ENCODE results near the gene PEA15.

The PEA15 gene

GRCh38 chr1:160207771-160208556 is 2.8 kb downstream of the PEA15 start:
- no peaks in the 10 kb centered on the region for H3K9me3 Mint-ChIP-seq
- H3K27me3 Mint-ChIP-seq, result no peaks in the 10 kb centered on the region
- no peak overlapping the region for H3K4me3 Mint-ChIP-seq
- no peak for DNase-seq
- H3K27ac Mint-ChIP-seq, result no peak overlapping the region
- H3K4me1 Mint-ChIP-seq, result peaks cover 30% of the 10 kb centered on the region
- CTCF ChIA-PET, result interaction anchor here (1.0 to 3.2 kb wide), 4 partner anchors 15 to 169 kb away, joined by 3 to 16 read pairs (median 6); no protein-coding TSS in a partner anchor
- H3K36me3 Mint-ChIP-seq, result peaks cover 6% of the 10 kb centered on the region

DNA sequence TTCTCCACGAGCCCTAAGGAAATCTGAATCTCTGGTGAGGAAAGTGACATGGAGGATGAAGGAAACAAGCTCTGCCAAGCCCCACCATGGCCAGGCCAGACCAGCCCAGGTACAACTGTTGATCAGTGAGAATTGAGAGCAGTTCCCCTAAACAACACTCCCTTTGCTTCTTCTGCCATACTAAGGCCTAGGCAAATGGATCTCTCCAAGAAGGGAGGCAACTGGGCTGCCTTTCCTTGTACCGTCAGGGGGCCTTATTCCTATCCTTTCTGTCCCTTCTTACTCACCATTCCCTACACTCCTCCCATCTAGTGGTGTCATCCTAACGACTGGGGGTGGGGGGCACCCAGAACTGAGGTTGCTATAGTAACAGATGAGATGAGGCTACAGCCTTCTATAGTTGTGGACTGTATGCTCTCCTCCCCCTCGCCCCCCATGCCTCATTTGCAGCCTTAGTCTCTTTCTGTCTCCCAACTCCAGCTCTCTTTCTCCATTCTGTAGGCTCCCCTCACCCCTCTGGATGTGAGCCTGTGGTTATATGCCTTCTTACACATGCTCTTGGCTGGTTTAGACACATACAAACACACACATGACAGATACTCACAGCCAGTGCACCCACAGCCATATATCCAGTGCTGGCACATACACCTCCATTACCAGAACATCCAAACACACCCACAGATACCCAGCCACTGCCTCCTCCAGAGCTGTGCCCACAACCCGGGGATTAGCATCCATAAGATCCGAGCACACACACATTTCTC is 3.6 kb downstream of the PEA15 start:
- peaks cover 9% of the 10 kb centered on the region for H3K36me3 Mint-ChIP-seq
- DNase-seq, result no peak
- H3K27me3 Mint-ChIP-seq, result no peaks in the 10 kb centered on the region
- no peak overlapping the region for H3K4me3 Mint-ChIP-seq
- peaks cover 30% of the 10 kb centered on the region for H3K4me1 Mint-ChIP-seq
- CTCF ChIA-PET, result interaction anchor here (1.0 to 3.2 kb wide), 2 partner anchors 15 to 43 kb away, joined by 3 to 16 read pairs; no protein-coding TSS in a partner anchor
- H3K27ac Mint-ChIP-seq, result peak overlapping the region; percentile 9
- H3K9me3 Mint-ChIP-seq, result no peaks in the 10 kb centered on the region

DNA sequence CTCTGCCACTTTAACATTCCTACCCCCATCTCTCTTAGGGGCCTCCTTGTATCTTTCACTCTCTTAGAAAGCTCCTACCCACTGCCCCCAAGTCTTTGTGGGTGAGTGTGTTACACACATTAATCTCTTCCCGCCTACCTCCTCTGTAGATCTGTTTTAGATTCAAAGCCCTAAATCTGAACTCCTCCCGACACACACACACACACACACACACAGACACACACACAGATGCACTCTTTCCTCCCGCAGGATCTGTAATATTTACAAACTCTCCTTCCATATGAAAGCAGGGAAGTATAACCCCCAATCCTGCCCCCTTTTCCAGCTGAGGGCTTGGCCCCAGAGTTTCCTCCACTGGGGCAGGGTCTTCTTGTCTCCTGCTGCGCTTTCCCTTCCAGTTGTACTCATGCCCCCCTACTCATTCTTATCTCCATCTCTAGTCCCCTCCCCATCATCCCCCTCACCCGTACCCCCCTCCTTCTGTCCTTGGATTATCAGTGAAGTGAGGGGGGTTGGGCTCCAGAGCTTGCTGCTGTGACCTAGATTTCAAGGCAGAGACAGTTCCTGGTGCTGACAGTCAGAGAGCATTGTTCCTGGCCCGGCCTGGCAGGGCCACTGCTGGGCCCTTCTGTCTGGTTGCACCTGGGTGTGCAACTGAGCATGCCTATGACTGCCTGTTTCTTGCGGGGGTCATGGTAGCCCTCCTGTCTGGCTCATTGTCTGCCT is 4.3 kb downstream of the PEA15 start:
- peak overlapping the region; percentile 9 for H3K27ac Mint-ChIP-seq
- H3K36me3 Mint-ChIP-seq, result peaks cover 13% of the 10 kb centered on the region
- no peak overlapping the region for H3K4me3 Mint-ChIP-seq
- no peaks in the 10 kb centered on the region for H3K9me3 Mint-ChIP-seq
- CTCF ChIA-PET, result interaction anchor here (0.8 to 3.2 kb wide), 2 partner anchors 43 to 150 kb away, joined by 3 to 16 read pairs; no protein-coding TSS in a partner anchor
- H3K4me1 Mint-ChIP-seq, result peaks cover 24% of the 10 kb centered on the region
- no peak for DNase-seq
- H3K27me3 Mint-ChIP-seq, result no peaks in the 10 kb centered on the region

DNA sequence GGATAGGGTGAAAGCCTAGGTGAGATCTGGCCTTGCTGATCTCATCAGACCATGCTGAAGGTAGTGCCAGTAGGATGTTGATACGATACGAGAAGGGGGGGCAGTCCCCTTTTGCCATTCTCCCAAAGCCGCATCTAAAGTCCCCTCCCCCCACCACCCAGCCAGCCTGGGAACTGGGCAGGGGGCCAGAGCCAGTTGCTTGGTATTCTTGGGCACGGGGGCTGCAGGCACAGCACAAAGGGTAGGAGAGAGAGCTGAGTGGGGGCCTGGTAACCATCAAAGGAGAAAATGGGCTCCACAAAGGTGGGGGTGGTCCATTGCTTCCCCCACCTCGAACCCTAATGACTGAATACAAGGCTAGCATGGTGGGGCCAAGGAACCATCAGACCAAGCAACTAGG is 5.4 kb downstream of the PEA15 start:
- peaks cover 18% of the 10 kb centered on the region for H3K4me1 Mint-ChIP-seq
- no peak overlapping the region for H3K27ac Mint-ChIP-seq
- H3K4me3 Mint-ChIP-seq, result no peak overlapping the region
- CTCF ChIA-PET, result interaction anchor here (0.8 to 1.2 kb wide), 3 partner anchors 41 to 149 kb away, joined by 3 read pairs; no protein-coding TSS in a partner anchor
- no peak for DNase-seq
- no peaks in the 10 kb centered on the region for H3K27me3 Mint-ChIP-seq
- H3K9me3 Mint-ChIP-seq, result no peaks in the 10 kb centered on the region
- peaks cover 15% of the 10 kb centered on the region for H3K36me3 Mint-ChIP-seq

- CTCF ChIA-PET, result interaction anchor here (1.0 to 1.6 kb wide), 4 partner anchors 18 to 125 kb away, joined by 3 to 5 read pairs (median 3); no protein-coding TSS in a partner anchor
- Mint-ChIP-seq H3K36me3 (peaks cover 21% of the 10 kb centered on the region), H3K4me1 (peaks cover 14% of the 10 kb centered on the region), H3K4me3 (no peak overlapping the region), H3K27me3 (no peaks in the 10 kb centered on the region), H3K27ac (no peak overlapping the region), H3K9me3 (no peaks in the 10 kb centered on the region)
- no peak for DNase-seq
These were observed 6.0 kb downstream of the PEA15 start for GRCh38 chr1:160211046-160211790.

- CTCF ChIA-PET, result no interaction called here
- H3K36me3 Mint-ChIP-seq, result peaks cover 35% of the 10 kb centered on the region
- no peaks in the 10 kb centered on the region for H3K4me1 Mint-ChIP-seq
- H3K27ac Mint-ChIP-seq, result no peak overlapping the region
- no peak overlapping the region for H3K4me3 Mint-ChIP-seq
- H3K27me3 Mint-ChIP-seq, result no peaks in the 10 kb centered on the region
- H3K9me3 Mint-ChIP-seq, result no peaks in the 10 kb centered on the region
- no peak for DNase-seq
These were observed 9.4 kb downstream of the PEA15 start for GRCh38 chr1:160214481-160215140.

DNA sequence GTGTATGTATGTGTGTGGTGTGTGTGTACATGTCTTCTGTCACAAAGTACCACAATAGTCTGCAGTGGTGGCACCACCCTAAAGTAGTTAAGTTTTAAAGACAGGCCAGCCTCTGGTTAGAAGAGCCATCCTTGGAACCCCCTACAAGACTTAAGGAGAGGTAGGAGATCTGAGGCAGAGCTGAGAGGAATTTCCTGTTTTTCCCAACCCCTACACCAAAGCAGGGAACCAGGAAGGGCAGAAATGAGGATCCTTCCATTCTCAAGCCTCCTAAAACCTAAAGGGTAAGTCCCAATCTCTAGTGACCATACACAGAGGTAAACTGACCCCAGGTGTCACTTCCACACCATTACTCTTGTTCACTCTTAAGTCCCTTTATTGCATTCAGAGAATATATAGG is 11.1 kb downstream of the PEA15 start:
- H3K27me3 Mint-ChIP-seq, result no peaks in the 10 kb centered on the region
- H3K36me3 Mint-ChIP-seq, result peaks cover 49% of the 10 kb centered on the region
- no peaks in the 10 kb centered on the region for H3K4me1 Mint-ChIP-seq
- no peak overlapping the region for H3K27ac Mint-ChIP-seq
- H3K4me3 Mint-ChIP-seq, result no peak overlapping the region
- CTCF ChIA-PET, result no interaction called here
- DNase-seq, result no peak
- no peaks in the 10 kb centered on the region for H3K9me3 Mint-ChIP-seq

- Mint-ChIP-seq H3K4me3 (no peak overlapping the region), H3K9me3 (no peaks in the 10 kb centered on the region), H3K36me3 (peaks cover 56% of the 10 kb centered on the region), H3K4me1 (no peaks in the 10 kb centered on the region), H3K27ac (no peak overlapping the region), H3K27me3 (no peaks in the 10 kb centered on the region)
- CTCF ChIA-PET, result interaction anchor here (1.6 to 2.7 kb wide), 2 partner anchors 25 to 74 kb away, joined by 6 to 10 read pairs; no protein-coding TSS in a partner anchor
- DNase-seq, result no peak
These were observed 12.4 kb downstream of the PEA15 start for GRCh38 chr1:160217481-160218051.

- H3K4me3 Mint-ChIP-seq, result no peak overlapping the region
- no peaks in the 10 kb centered on the region for H3K9me3 Mint-ChIP-seq
- H3K27ac Mint-ChIP-seq, result peak overlapping the region; percentile 15
- CTCF ChIA-PET, result interaction anchor here (1.0 to 2.7 kb wide), 14 partner anchors 10 to 157 kb away, joined by 3 to 10 read pairs (median 3); no protein-coding TSS in a partner anchor
- H3K36me3 Mint-ChIP-seq, result peaks cover 63% of the 10 kb centered on the region
- DNase-seq, result no peak
- H3K27me3 Mint-ChIP-seq, result no peaks in the 10 kb centered on the region
- no peaks in the 10 kb centered on the region for H3K4me1 Mint-ChIP-seq
These were observed 14.1 kb downstream of the PEA15 start for GRCh38 chr1:160219062-160219929.

GRCh38 chr1:160220301-160220700 is 15.1 kb downstream of the PEA15 start:
- no peak for DNase-seq
- CTCF ChIA-PET, result interaction anchor here (1.1 to 2.0 kb wide), 7 partner anchors 9 to 156 kb away, joined by 3 to 7 read pairs (median 3); no protein-coding TSS in a partner anchor
- Mint-ChIP-seq H3K36me3 (peaks cover 69% of the 10 kb centered on the region), H3K4me1 (no peaks in the 10 kb centered on the region), H3K4me3 (no peak overlapping the region), H3K9me3 (no peaks in the 10 kb centered on the region), H3K27me3 (no peaks in the 10 kb centered on the region), H3K27ac (no peak overlapping the region)

GRCh38 chr1:160221089-160221488 is 15.9 kb downstream of the PEA15 start:
- DNase-seq, result no peak
- Mint-ChIP-seq H3K9me3 (no peaks in the 10 kb centered on the region), H3K27me3 (no peaks in the 10 kb centered on the region), H3K4me1 (no peaks in the 10 kb centered on the region), H3K4me3 (no peak overlapping the region), H3K36me3 (peaks cover 63% of the 10 kb centered on the region), H3K27ac (no peak overlapping the region)
- CTCF ChIA-PET, result interaction anchor here (1.0 to 2.0 kb wide), 3 partner anchors 9 to 70 kb away, joined by 3 to 7 read pairs (median 4); no protein-coding TSS in a partner anchor

GRCh38 chr1:160222546-160222945 is 17.4 kb downstream of the PEA15 start:
- CTCF ChIA-PET, result interaction anchor here (1.1 kb wide), 1 partner anchor 154 kb away, joined by 5 read pairs; no protein-coding TSS in a partner anchor
- peaks cover 58% of the 10 kb centered on the region for H3K36me3 Mint-ChIP-seq

More at GRCh38 chr1:160222546-160222945, 17.4 kb downstream of the PEA15 start:
- Mint-ChIP-seq H3K4me3 (no peak overlapping the region), H3K27ac (no peak overlapping the region), H3K9me3 (no peaks in the 10 kb centered on the region), H3K27me3 (no peaks in the 10 kb centered on the region), H3K4me1 (no peaks in the 10 kb centered on the region)
- DNase-seq, result no peak

All from activated naive CD4-positive, alpha-beta T cell treated with anti-CD3 and anti-CD28 coated beads, Interleukin-2, amount 10 ng/mL, durations not matched to agents 7 days and 5 days (primary cell).